ENCODE results near the gene CCDC188.

CCDC188 gene

GRCh38 chr22:20107951-20108756, 42.7 kb downstream of the CCDC188 start:
- in situ Hi-C loops (cut with HindIII; ENCODE audit: low sequenced_read_pairs) = no loop called here
- H3K4me3 ChIP-seq (ENCODE audit: low read depth, low read length) = no peak overlapping the region

GRCh38 chr22:20107471-20107901, 43.4 kb downstream of the CCDC188 start:
- no peak for TF ChIP-seq CTCF (IDR thresholded peaks at IDR 0.05; ENCODE audit: low read depth, low read length)
- in situ Hi-C loops (cut with HindIII; ENCODE audit: low sequenced_read_pairs) = no loop called here
- H3K4me3 ChIP-seq (ENCODE audit: low read depth, low read length) = no peak overlapping the region
- no peak for DNase-seq (ENCODE audit: low read depth, low spot score)

More at GRCh38 chr22:20107951-20108756, 42.7 kb downstream of the CCDC188 start:
- TF ChIP-seq CTCF (IDR thresholded peaks at IDR 0.05; ENCODE audit: low read depth, low read length) = no peak
- DNase-seq (ENCODE audit: low read depth, low spot score) = no peak

GRCh38 chr22:20106849-20107237, 44.0 kb downstream of the CCDC188 start:
- no peak overlapping the region for H3K4me3 ChIP-seq (ENCODE audit: low read depth, low read length)
- no peak for TF ChIP-seq CTCF (IDR thresholded peaks at IDR 0.05; ENCODE audit: low read depth, low read length)
- no peak for DNase-seq (ENCODE audit: low read depth, low spot score)
- in situ Hi-C loops (cut with HindIII; ENCODE audit: low sequenced_read_pairs) = no loop called here

GRCh38 chr22:20106205-20106848, 44.5 kb downstream of the CCDC188 start:
- H3K4me3 ChIP-seq (ENCODE audit: low read depth, low read length) = no peak overlapping the region
- in situ Hi-C loops (cut with HindIII; ENCODE audit: low sequenced_read_pairs) = no loop called here
- TF ChIP-seq CTCF (IDR thresholded peaks at IDR 0.05; ENCODE audit: low read depth, low read length) = no peak
- no peak for DNase-seq (ENCODE audit: low read depth, low spot score)

GRCh38 chr22:20105456-20106204, 45.2 kb downstream of the CCDC188 start:
- in situ Hi-C loops (cut with HindIII; ENCODE audit: low sequenced_read_pairs) = no loop called here
- H3K4me3 ChIP-seq (ENCODE audit: low read depth, low read length) = no peak overlapping the region
- no peak for DNase-seq (ENCODE audit: low read depth, low spot score)
- TF ChIP-seq CTCF (IDR thresholded peaks at IDR 0.05; ENCODE audit: low read depth, low read length) = no peak

- no peak for TF ChIP-seq CTCF (IDR thresholded peaks at IDR 0.05; ENCODE audit: low read depth, low read length)
- H3K4me3 ChIP-seq (ENCODE audit: low read depth, low read length) = no peak overlapping the region
- no peak for DNase-seq (ENCODE audit: low read depth, low spot score)
- in situ Hi-C loops (cut with HindIII; ENCODE audit: low sequenced_read_pairs) = no loop called here
Measured at GRCh38 chr22:20102203-20102780, 48.6 kb downstream of the CCDC188 start.
